Measurements from ENCODE around the gene LHX6. TPM values are rescaled to one million over a fixed set of nuclear protein-coding genes. Genes with fewer than 3 reads are reported as not detected.

LHX6 gene
- total and polyA plus RNA-seq, 2 of the 13 experiments (the other 11 are each of a cell fraction or from before 2014, with no cell fraction given), result 1.1 to 1.3 TPM

- FAIRE-seq (no peak), DNase-seq (ENCODE audit: low spot score) (no peak), ATAC-seq (no peak)
- BruUV-seq (replicated peaks), result no TSS peak
- Histone ChIP-seq H3K9me3 (ENCODE audit: low read length) (no peaks in the 10 kb centered on the region), H2AFZ (ENCODE audit: low read length) (no peak overlapping the region), H3K4me1 (ENCODE audit: insufficient read depth, low read length) (no peaks in the 10 kb centered on the region), H3K9ac (ENCODE audit: insufficient read depth, low read depth, low read length) (no peak overlapping the region), H3K27ac (ENCODE audit: extremely low read length, insufficient read depth, low read length) (no peak overlapping the region), H3K36me3 (replicated peaks in 1 of 2; ENCODE audit: control insufficient read depth in 1 of 2, insufficient read depth in 2 of 2, low read length in 2 of 2) (peaks cover 0 to 6% of the 10 kb centered on the region in 2 experiments; a peak in 2 of 5 replicates), H4K20me1 (ENCODE audit: insufficient read depth, low read length) (no peaks in the 10 kb centered on the region), H3K27me3 (ENCODE audit: control insufficient read depth in 1 of 2, insufficient read depth in 2 of 2, low read length in 2 of 2) (peaks cover 0 to 25% of the 10 kb centered on the region in 2 experiments; a peak in 2 of 5 replicates), H3K4me3 (replicated peaks in 1 of 3; ENCODE audit: insufficient read depth in 1 of 3, low read depth in 2 of 3, low read length in 3 of 3) (no peak overlapping the region), H3K79me2 (ENCODE audit: insufficient read depth, low read length) (no peaks in the 10 kb centered on the region), H3K4me2 (ENCODE audit: low read depth, low read length) (no peak overlapping the region)
- ChIA-PET POLR2A (no interaction called here), CTCF (ENCODE audit: low intra/inter-chr PET ratio, low total read pairs) (no interaction called here)
- 54% methylated on average over 10 of the region's 10 CpGs for WGBS (ENCODE audit: low lambda C conversion rate)
- in situ Hi-C loops (cut with HindIII; ENCODE audit: extremely low pct_ligation_motif_present, low pct_unique_long_range_greater_than_20kb) (no loop called here), intact Hi-C loops (cut with micrococcal nuclease; ENCODE audit: unreplicated experiment) (no loop called here)
- TF ChIP-seq MAFK (conservative IDR thresholded peaks at IDR 0.05 in 1 of 2, IDR thresholded peaks at IDR 0.05 in 1 of 2; ENCODE audit: low read length in 2 of 2), result 0 out of 4 replicates have a peak, but pooled peaks of 1 of the 2 experiments have one; percentile 5
- no peak for TF ChIP-seq RBM39 (IDR thresholded peaks at IDR 0.05; ENCODE audit: low read depth, low read length, poor library complexity, severe bottlenecking)
- 0 out of 2 replicates have a peak, but pooled peaks have one; percentile 4 for TF ChIP-seq MAFF (IDR thresholded peaks at IDR 0.05; ENCODE audit: low read depth, low read length)
These were observed 7.9 kb upstream of the LHX6 start for GRCh38 chr9:122236681-122237080.

GRCh38 chr9:122234022-122234748, 5.4 kb upstream of the LHX6 start:
- peaks cover 2% of the 10 kb centered on the region; the same call in 1 of the 2 replicates for H3K4me1 ChIP-seq (ENCODE audit: insufficient read depth, low read length)
- ATAC-seq, result no peak
- POLR2A ChIA-PET, result interaction anchor here (0.8 kb wide), 1 partner anchor 31 kb away, joined by 3 read pairs; the partner anchor contains the start of genes MRRF and RBM18
- H2AFZ ChIP-seq (ENCODE audit: low read length), result no peak overlapping the region
- no peak overlapping the region for H3K4me3 ChIP-seq (replicated peaks in 1 of 3; ENCODE audit: insufficient read depth in 1 of 3, low read depth in 2 of 3, low read length in 3 of 3)
- BruUV-seq (replicated peaks), result no TSS peak
- no peak for FAIRE-seq
- no peak for DNase-seq (ENCODE audit: low spot score)
- peaks cover 8 to 47% of the 10 kb centered on the region in 2 experiments; a peak in 4 of 5 replicates for H3K27me3 ChIP-seq (ENCODE audit: control insufficient read depth in 1 of 2, insufficient read depth in 2 of 2, low read length in 2 of 2)
- CTCF ChIA-PET (ENCODE audit: low intra/inter-chr PET ratio, low total read pairs), result no interaction called here
- no peaks in the 10 kb centered on the region for H4K20me1 ChIP-seq (ENCODE audit: insufficient read depth, low read length)
- in situ Hi-C loops (cut with HindIII; ENCODE audit: extremely low pct_ligation_motif_present, low pct_unique_long_range_greater_than_20kb), result no loop called here
- H3K9me3 ChIP-seq (ENCODE audit: low read length), result no peaks in the 10 kb centered on the region
- no peak overlapping the region for H3K27ac ChIP-seq (ENCODE audit: extremely low read length, insufficient read depth, low read length)
- intact Hi-C loops (cut with micrococcal nuclease; ENCODE audit: unreplicated experiment), result no loop called here
- no peak overlapping the region for H3K4me2 ChIP-seq (ENCODE audit: low read depth, low read length)
- H3K79me2 ChIP-seq (ENCODE audit: insufficient read depth, low read length), result no peaks in the 10 kb centered on the region
- WGBS (ENCODE audit: low lambda C conversion rate), result 18% methylated on average over 7 of the region's 7 CpGs
- H3K9ac ChIP-seq (ENCODE audit: insufficient read depth, low read depth, low read length), result no peak overlapping the region
- no peaks in the 10 kb centered on the region for H3K36me3 ChIP-seq (replicated peaks in 1 of 2; ENCODE audit: control insufficient read depth in 1 of 2, insufficient read depth in 2 of 2, low read length in 2 of 2)
- TF ChIP-seq SETDB1 (CRISPR knock-in tag; IDR thresholded peaks at IDR 0.05; ENCODE audit: borderline replicate concordance) (no peak), HIVEP1 (CRISPR knock-in tag; IDR thresholded peaks at IDR 0.05) (no peak), HMG20B (CRISPR knock-in tag; conservative IDR thresholded peaks at IDR 0.05) (no peak), ZNF263 (CRISPR knock-in tag; IDR thresholded peaks at IDR 0.05) (no peak), REL (CRISPR knock-in tag; conservative IDR thresholded peaks at IDR 0.05) (no peak), ZBTB2 (CRISPR knock-in tag; IDR thresholded peaks at IDR 0.05; ENCODE audit: low read depth) (no peak), ZNF788 (CRISPR knock-in tag; IDR thresholded peaks at IDR 0.05; ENCODE audit: borderline replicate concordance) (no peak), ZBTB3 (CRISPR knock-in tag; IDR thresholded peaks at IDR 0.05; ENCODE audit: borderline replicate concordance, low read depth) (no peak), RBFOX2 (IDR thresholded peaks at IDR 0.05; ENCODE audit: low read depth, low read length) (no peak), ZFP62 (CRISPR knock-in tag; IDR thresholded peaks at IDR 0.05) (no peak), ZNF644 (CRISPR knock-in tag; IDR thresholded peaks at IDR 0.05; ENCODE audit: low read depth) (no peak), PHF20 (CRISPR knock-in tag; IDR thresholded peaks at IDR 0.05) (no peak)
- TF ChIP-seq, protein P1, sequence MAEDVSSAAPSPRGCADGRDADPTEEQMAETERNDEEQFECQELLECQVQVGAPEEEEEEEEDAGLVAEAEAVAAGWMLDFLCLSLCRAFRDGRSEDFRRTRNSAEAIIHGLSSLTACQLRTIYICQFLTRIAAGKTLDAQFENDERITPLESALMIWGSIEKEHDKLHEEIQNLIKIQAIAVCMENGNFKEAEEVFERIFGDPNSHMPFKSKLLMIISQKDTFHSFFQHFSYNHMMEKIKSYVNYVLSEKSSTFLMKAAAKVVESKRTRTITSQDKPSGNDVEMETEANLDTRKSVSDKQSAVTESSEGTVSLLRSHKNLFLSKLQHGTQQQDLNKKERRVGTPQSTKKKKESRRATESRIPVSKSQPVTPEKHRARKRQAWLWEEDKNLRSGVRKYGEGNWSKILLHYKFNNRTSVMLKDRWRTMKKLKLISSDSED (CRISPR knock-in tag; IDR thresholded peaks at IDR 0.05), result no peak

All from HepG2 (cell line).